GM12801 (cell line): ENCODE measurements around the gene NOC4L.

Source experiments
- CTCF ChIP-seq: IDR thresholded peaks from one replicate; pipeline ENCODE4 v1.5.1; 2011; ENCODE audit warnings: control low read depth; ENCODE audit not compliant: insufficient read length; ENCODE audit errors: extremely low read depth

NOC4L gene

GRCh38 chr12:132182711-132183365 is 38.6 kb downstream of the NOC4L start:
- TF ChIP-seq CTCF: no peak

- TF ChIP-seq CTCF: no peak
These were observed 41.4 kb downstream of the NOC4L start for GRCh38 chr12:132185705-132186104.

- TF ChIP-seq CTCF: no peak
These were observed 42.1 kb downstream of the NOC4L start for GRCh38 chr12:132186208-132186856.

- TF ChIP-seq CTCF: no peak
These were observed 42.8 kb downstream of the NOC4L start for GRCh38 chr12:132186857-132187620.

- TF ChIP-seq CTCF: no peak
These were observed 43.6 kb downstream of the NOC4L start for GRCh38 chr12:132187646-132188450.

GRCh38 chr12:132188451-132188901 is 44.2 kb downstream of the NOC4L start:
- no peak for TF ChIP-seq CTCF

- TF ChIP-seq CTCF: no peak
These were observed 44.7 kb downstream of the NOC4L start for GRCh38 chr12:132188916-132189325.
